ENCODE data around the gene SUMF1.

The SUMF1 gene

GRCh38 chr3:4320096-4320911 lies 146.8 kb downstream of the SUMF1 start:
- Histone ChIP-seq H4K20me1 (peaks cover 0 to 8% (median 0%) of the 10 kb centered on the region in 11 experiments; a peak in 2 of 22 replicates), H3K4me2 (peak overlapping the region in 7 of 11 experiments; percentile 0 to 72 (median 18); a peak in 12 of 22 replicates), H3K9ac (peak overlapping the region in 1 of 11 experiments; percentile 11; a peak in 1 of 22 replicates), H3K27me3 (no peaks in the 10 kb centered on the region), H3K4me3 (no peak overlapping the region), H3K9me3 (replicated peaks in 1 of 11) (peaks cover 0 to 13% (median 6%) of the 10 kb centered on the region in 11 experiments; a peak in 10 of 22 replicates), H3K4me1 (peaks cover 4 to 41% (median 13%) of the 10 kb centered on the region in 10 experiments; a peak in 18 of 20 replicates), H3K36me3 (peaks cover 12 to 41% (median 38%) of the 10 kb centered on the region in 11 experiments), H3K27ac (peak overlapping the region in 2 of 11 experiments; percentile 7 to 46; a peak in 3 of 22 replicates)
- no peak for TF ChIP-seq Cebpa-rat (IDR thresholded peaks at IDR 0.05)

- Histone ChIP-seq H3K9me3 (replicated peaks in 1 of 11) (peaks cover 0 to 17% (median 6%) of the 10 kb centered on the region in 11 experiments; a peak in 10 of 22 replicates), H3K27me3 (no peaks in the 10 kb centered on the region), H3K27ac (no peak overlapping the region), H3K4me3 (no peak overlapping the region), H3K9ac (no peak overlapping the region), H3K4me2 (no peak overlapping the region), H4K20me1 (peaks cover 0 to 34% (median 9%) of the 10 kb centered on the region in 11 experiments; a peak in 9 of 22 replicates), H3K4me1 (peaks cover under 1 to 31% (median 3%) of the 10 kb centered on the region in 10 experiments; a peak in 16 of 20 replicates), H3K36me3 (peaks cover 32 to 89% (median 71%) of the 10 kb centered on the region in 11 experiments)
- no peak for TF ChIP-seq Cebpa-rat (IDR thresholded peaks at IDR 0.05)
These were observed 152.4 kb downstream of the SUMF1 start for GRCh38 chr3:4314688-4315087.

DNA sequence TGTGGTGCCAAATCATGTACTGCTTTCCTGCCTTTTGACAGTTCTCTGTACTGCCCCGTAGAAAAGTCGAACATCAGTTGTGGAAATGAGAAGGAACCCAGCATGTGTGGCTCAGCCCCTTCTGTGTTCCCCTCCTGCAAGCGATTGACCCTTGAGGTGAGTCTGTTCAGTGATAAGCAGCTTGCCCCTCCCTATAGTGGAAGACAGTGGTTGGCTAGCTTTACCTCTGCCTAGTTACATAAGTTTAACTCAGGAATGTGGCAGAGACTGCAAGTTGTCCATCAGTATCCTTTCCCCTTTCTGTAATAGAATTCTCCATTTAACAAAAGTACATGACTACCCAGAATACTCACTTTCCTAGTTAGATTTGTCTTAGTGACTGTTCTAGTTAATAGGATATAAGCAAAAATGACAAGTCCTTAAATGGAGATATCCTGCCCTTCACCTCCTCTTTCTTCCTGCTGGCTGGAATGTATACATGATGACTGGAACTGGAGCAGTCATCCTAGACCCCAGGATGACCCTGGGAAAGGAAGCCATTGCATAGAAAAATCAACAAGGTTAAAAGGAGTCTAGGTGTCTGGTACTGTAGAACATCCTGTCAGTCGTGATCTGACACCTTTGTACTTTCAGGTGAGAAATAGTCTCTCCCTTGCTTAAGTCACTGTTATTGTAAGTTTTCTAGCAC lies 153.3 kb downstream of the SUMF1 start:
- peaks cover 0 to 17% (median 6%) of the 10 kb centered on the region in 11 experiments; a peak in 10 of 22 replicates for H3K9me3 ChIP-seq (replicated peaks in 1 of 11)
- TF ChIP-seq Cebpa-rat (IDR thresholded peaks at IDR 0.05) = no peak
- H3K4me2 ChIP-seq = no peak overlapping the region
- peaks cover 0 to 35% (median 19%) of the 10 kb centered on the region in 11 experiments; a peak in 8 of 22 replicates for H4K20me1 ChIP-seq
- H3K9ac ChIP-seq = no peak overlapping the region
- peaks cover 32 to 93% (median 77%) of the 10 kb centered on the region in 11 experiments for H3K36me3 ChIP-seq
- peaks cover 0 to 31% (median 6%) of the 10 kb centered on the region in 10 experiments; a peak in 7 of 20 replicates for H3K4me1 ChIP-seq
- no peak overlapping the region for H3K4me3 ChIP-seq
- H3K27ac ChIP-seq = no peak overlapping the region
- no peaks in the 10 kb centered on the region for H3K27me3 ChIP-seq

DNA sequence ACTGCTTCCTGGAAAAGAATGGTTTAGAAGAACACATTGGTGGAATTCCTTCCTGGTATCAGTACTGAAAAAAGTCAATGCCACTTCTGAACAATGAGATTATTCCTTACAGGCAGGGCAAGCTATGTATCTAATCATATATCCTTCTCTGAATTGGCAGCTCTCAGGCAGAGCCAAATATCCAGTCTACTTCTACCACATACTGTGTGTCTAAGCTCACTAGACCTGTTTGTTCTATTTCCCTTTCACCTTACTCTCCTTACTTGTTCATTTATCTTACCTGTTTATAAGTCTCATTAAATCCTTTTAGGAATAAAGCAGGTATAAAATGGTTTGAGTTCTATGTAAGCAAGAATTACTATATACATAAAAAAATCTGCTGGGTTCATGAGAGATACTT lies 155.6 kb downstream of the SUMF1 start:
- H4K20me1 ChIP-seq = peaks cover 0 to 38% (median 21%) of the 10 kb centered on the region in 11 experiments; a peak in 8 of 22 replicates
- H3K36me3 ChIP-seq = peaks cover 25 to 93% (median 77%) of the 10 kb centered on the region in 11 experiments
- TF ChIP-seq Cebpa-rat (IDR thresholded peaks at IDR 0.05) = no peak
- no peaks in the 10 kb centered on the region for H3K27me3 ChIP-seq
- H3K4me1 ChIP-seq = peaks cover 0 to 37% (median 6%) of the 10 kb centered on the region in 10 experiments; a peak in 7 of 20 replicates
- H3K27ac ChIP-seq = no peak overlapping the region
- peaks cover 0 to 18% (median 4%) of the 10 kb centered on the region in 11 experiments; a peak in 9 of 22 replicates for H3K9me3 ChIP-seq (replicated peaks in 1 of 11)
- no peak overlapping the region for H3K4me3 ChIP-seq
- H3K9ac ChIP-seq = no peak overlapping the region
- peak overlapping the region in 3 of 11 experiments; percentile 19 to 55 (median 50); a peak in 4 of 22 replicates for H3K4me2 ChIP-seq
